Activated T-cell treated with anti-CD3 and anti-CD28 coated beads, Interleukin-2, amount 50 U/mL, for 48 hours (primary cell): ENCODE results near the gene SYT8.

Experiments
- DNase-seq, 2 experiments: peaks; one replicate each; pipeline ENCODE4 v3.0.0-alpha.2; 2020

SYT8 gene

DNA sequence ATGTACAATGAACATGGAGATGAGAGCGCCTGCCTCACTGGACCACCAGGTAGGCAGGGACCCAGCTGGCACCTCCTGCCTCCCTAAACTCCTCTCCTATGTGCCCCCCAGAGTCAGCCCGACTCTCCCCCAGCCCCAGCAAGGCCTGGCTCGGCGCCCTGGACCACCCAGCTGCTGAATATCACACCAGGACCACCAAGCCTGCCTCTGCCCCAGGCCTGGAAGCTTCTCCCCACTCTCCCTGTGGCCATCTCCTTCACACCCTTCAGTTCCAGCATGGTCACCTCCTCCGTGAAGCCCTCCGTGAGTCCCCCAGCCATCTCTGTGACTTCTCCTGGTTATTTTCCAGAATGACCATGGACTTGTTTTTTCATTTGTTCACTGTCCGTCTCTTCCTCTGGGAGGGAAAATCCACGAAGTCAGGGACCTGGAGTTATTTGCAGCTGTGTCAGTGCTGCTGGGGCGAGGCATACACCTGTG lies 11.7 kb downstream of the SYT8 start:
- no peak for DNase-seq

DNA sequence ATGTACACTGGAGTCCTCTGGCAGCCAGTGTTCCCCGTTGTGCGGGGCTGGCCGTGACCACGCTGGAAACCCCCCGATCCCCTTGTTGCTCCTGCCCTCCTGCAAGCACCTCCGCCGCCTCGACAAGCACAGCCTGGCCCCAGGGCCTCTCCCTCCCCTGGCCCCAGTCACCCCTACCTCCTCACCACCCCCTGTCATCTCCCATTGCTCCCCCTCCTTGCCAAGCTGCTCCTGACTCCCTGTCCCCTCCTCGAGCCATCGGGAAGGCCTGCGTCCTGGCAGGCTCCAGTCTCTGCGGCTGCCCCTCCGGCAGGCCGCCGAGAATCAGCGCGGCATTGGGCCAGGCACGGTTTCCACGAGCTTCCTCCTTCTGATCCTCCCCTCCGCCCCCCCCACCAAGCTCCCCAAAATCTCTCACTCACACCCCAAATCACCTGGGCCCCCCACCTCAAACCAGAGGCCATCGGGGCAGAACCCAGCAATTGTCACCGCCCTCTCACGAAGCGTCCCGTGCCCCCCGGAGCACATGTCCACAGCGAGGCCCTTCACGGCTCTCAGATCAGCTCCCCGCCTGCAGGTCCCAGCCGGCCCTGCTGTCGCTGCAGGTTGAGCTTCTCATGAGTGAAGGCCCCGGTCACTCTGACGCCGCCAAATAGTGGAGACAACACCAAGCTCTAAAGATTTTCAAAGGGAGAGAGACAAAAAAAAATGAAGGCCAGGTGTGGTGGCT lies 12.4 kb downstream of the SYT8 start:
- no peak for DNase-seq

DNA sequence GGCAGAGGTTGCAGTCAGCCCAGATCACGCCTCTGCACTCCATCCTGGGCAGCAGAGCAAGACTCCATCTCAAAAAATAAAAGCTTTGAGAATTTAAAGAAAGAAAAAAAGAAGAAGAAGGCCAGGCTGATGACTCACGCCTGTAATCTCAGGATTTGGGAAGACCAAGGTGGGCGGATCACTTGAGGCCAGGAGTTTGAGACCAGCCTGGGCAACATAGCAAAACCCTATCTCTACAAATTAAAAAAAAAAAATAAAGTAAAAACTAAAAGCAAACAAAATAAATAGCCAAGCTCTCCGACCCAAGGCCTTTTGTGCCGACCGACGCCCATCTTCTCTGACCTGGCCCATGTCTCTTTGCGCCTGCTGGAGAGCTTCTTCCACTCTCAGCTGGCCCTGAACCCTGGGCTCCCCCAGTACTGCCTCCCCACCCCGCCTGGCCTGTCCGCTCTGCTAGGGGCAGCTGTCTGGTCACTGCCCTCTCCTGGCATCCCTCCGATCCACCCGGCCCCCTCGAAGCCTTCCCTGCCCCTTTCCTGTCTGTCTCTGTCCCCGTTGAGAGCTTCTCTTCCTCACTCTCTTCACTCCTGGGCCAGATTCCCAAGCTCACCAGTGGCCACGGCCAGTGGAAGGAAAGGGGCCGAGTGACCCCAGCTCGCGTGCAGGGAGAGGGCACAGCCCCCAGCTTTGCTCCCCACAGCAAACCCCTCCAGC lies 13.3 kb downstream of the SYT8 start:
- DNase-seq: no peak

DNA sequence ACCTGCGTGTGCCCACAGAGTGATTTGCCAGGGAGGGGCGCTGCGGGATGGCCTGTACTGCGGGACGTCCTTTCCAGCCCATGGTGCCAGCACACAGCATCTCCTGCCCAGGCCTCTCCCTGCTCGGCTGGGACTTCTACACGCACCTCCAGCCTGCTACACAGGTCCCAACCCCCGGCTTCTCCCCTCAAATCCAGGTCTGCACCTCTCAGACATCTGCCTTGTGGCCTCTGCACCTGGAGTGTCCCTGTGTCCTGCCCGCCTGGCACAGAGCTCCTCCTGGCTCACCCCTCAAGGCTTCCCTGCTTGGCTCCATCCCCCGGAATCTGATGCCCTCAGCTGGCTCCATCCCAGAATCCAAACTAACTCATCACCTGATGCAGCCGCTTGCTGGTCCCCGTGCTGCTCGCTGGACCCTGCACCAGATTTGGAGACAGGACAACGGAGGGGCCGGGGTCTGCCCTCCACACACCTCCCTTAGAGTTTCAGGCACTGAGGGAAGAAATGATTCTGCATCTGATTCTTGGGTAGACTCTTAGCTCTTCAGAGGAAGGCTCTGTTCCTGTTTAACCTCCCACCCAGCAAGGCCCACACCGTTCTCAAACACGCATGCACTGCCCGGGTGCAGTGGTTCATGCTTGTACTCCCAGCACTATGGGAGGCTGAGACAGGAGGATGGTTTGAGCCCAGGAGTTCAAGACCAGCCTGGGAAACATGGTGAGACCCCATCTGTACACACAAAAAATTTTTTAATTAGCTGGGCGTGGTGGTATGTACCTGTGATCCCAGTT lies 14.0 kb downstream of the SYT8 start:
- no peak for DNase-seq

DNA sequence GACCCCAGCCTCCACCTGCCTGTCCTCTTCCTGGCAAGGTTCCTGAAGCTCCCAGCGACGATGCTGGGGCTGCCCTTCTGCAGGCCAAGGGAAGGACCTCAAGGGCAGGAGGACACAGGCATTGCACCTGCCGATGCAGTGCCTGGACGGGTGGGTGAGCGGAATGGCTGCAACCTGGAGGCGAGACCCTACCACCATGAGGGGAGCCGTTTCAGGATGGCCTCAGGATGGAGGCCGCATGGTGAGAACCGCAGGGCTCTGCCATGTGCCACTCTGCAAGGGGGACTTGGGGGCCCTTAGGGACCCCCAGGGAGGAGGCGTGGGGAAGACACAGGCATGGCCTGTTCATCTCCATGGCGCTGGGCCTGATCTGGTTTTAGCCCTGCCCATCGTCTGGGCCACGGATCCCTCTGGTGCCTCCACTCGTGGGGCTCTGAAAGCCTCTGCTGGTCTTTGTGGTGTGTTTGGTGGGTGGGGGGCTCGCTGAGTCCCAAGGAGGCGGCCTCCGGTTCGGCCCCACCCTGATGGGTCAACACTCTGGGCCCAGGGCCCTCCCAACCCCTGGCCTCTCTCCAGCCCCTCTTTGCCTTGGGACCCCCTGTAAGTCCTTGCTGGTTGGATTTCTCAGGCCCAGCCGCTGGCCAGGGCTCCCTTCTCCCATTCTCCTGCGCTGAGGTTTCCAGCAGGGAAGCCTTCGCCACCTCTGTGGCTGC lies 16.8 kb downstream of the SYT8 start:
- DNase-seq: no peak

DNA sequence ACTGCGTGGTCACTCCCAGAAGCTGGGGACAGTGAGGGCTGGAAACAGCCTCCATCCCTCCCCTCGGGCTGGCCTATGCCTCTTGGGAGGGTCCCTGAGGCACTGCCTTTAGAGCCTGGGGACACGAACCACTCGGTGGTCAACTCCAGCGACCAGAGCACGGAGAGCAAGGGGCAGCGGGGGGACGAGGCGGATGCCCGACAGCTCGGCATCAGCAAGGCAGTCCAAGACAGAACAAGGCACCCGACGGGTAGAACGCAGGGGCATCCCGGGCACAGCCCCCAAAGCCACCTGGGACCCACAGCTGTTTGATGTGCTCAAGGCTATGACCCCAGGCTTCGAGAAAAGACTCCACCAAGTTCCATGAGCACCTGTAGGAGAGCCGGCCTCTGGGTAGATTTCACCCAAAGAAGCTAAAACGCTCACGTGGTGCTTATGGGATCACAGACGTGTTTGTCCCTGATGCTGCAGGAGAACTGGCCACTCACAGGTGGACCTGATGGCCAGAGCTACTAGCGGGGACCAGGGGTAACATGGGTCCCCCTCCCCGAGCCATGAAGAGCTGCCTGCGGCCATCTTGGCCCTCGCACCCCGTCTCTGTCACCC lies 17.6 kb downstream of the SYT8 start:
- peak in 1 of 2 experiments; percentile 47 for DNase-seq

DNA sequence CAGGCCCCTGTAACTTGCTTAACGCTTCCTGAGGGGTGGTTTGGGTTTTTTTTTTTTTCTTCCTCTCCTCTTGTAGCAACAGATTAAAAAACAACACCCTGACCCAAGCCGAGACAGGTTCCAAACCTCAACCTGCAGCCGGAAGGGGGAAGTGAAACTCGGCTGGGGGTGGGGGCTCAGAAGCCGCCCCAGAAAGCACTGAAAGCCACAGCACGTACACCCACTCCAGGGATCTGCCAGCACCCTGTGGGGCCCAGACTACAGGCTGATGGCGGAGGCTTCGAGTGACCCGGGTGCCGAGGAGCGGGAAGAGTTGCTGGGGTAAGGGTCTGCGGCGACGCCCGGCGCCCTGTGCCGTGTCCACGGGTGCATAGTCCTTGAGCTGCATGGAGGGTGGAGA lies 18.1 kb downstream of the SYT8 start, which contains the start of gene LSP1:
LSP1 (plus strand) TSS at position 208 of the 400 bp plus-strand sequence; CDS start at position 269, 61 bp downstream.
- DNase-seq: peak; percentile 87 to 90

DNA sequence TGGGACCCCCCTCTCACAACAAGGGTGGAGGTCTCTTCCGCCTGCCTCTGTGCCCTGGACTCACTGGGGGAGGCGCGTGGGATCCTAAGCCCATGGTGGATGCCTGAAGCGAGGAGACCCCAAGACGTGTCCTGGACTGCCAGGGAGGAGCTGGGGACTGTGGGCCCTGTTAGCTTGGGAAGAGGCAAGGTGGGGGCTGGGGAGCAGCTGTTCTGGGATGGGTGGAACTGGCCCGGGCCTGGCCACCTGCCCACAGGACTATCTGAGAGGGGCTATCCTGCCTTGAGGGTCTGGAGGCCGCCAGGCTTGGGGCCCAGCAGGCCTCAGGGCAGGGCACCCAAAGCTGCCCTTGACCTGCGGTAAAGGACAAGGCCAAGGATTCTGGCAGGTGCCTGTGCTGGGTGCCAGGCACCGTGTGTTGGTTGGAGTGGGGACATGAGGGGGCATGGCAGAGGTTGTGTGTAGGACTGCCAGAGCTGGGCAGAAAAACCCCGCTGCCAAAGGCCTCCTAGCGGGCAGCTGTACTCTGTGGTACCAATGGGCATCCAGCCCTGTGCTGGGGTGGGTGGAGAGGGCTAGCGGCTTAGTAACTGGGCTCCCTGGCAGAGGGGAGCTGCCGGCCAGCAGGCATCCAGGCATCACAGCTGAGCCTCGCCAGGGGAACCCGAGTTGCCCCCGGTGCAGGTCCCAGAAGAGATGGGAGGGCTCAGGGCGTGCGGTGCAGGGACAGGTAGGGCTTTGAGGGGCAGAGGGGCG lies 18.8 kb downstream of the SYT8 start:
- peak; percentile 63 to 68 for DNase-seq

DNA sequence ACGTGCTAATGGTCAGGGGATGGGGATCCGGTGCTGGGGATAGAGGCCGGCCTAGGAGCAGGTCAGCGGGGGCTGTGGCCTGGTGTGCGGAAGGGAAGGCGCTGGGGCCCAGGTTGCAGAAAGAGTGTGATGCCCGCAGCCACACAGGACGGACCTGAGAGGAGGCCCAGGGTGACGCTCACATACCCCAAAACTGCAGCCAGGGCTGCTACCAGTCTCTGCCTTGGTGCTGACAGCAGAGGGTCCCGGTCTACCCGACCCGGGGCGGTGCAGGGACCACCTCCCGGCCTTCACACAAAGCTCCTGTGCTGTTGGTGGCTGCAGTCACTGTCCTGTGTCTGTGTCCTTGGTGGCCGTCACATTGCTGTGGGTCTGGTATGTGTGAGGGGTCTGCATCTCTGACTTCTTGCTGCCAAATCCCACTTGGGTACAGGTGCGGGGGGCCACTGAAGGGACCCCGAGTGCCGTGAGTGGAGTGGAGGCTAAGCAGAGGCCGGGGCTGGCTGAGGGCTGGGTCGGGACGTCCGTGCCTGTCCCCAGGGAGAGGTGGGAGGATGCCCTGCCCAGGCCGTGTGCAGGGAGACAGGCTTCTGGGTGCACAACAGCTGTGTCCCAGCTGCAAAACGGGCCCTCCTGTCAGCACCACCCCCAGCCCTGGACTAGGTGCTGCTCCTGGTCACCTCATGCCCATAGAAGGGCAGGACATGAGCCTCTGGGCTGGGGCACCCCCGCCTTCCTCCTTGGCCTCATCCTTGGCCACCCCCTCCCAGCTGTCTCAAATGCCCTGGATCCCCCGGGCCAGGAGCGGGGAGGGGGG lies 19.6 kb downstream of the SYT8 start:
- peak in 1 of 2 experiments; percentile 58 for DNase-seq

DNA sequence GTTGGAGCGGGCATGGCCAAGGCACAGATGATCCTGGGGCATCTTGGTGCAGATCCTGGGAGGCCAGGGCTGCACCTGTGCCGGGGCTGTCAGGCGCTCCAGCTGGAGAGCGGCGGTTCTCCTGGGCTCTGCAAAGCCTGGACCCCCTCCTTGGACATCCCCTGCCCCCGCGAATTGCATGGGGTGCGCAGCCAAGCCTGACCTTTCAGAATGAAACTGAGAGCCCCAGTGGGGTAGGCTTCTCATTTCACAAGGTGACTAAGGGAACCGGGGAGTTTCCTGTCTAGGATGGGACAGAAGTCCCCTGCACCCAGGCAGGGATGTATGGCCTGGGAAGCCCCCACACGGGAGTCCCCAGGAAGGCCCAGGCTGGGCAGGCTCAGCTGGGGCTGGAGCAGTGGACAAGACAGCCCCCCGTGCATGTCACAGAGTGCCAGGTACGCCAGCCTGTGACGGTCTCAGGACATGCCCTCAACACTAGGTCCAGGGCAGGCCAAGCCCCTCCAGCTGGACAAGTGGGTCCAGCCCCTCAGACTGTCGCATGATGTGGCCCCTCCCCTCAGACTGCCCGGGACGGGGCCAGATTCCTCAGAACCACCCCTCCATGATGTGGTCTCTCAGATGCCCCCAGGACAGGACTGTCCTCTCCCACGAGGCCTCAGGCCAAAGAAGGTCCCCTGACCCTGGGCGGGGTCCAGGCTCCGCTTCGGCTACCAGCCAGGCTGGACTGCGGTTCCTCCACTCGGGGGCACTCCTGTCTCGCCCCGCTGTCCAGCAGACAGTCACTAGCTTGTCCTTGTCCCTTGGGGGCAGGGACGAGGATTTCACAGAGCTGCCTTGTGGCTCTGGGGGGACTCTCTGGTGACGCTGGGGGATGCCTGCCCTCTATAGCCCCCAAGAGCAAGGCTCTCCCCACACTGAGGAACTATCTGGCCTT lies 20.4 kb downstream of the SYT8 start:
- DNase-seq: peak; percentile 79 to 80

DNA sequence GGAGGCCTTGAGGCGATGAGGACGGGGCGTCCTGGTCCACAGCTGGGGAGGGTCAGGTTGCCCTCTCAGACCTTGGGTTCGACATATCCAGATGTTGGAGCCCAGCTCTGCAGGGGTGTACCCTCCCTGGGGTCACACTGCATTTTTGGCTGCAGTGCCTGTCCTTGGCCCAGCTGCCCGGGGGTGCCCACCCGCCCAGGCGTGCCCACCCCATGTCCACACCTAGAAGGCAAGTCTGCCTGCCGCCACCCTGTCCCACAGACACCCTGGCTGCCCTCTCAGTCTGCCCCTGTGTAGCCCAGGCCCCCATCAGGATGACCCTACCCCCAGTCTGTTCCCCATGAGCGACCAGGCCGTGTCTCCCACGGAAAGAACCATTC lies 21.1 kb downstream of the SYT8 start:
- no peak for DNase-seq

DNA sequence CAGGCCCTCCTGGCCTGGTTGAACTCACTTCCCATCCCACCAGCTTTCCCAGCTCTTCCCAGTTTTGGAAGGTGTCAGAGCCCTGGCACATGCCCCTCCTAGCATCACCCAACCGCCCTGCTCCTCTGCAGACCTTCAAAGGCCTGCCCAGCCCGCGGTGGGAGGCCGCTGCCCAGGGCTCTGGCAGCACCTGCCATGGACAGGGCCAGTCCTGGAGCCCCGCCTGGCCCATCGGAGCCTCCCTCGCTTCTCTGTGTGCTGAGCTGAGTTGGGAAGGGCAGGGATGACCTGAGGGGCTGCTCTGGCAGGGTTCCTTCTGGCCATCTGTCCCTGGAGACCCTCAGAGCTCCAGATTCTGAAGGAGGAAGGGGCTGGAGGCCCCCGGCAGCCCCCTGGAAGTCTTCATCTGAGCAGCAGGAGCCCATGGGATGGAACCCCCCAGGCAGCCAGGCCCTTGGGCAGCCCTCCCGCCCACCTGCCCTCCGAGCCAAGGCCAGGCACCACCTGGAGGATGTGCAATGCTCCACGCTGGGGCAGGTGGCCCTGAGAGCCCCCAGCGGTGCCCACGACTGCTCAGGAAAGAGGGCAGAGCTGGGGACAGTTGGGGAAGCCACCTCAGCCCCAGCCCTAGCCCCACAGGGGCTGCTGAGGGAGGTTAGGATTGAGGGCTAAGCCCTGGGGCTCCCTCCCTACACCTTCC lies 21.7 kb downstream of the SYT8 start:
- DNase-seq: no peak

DNA sequence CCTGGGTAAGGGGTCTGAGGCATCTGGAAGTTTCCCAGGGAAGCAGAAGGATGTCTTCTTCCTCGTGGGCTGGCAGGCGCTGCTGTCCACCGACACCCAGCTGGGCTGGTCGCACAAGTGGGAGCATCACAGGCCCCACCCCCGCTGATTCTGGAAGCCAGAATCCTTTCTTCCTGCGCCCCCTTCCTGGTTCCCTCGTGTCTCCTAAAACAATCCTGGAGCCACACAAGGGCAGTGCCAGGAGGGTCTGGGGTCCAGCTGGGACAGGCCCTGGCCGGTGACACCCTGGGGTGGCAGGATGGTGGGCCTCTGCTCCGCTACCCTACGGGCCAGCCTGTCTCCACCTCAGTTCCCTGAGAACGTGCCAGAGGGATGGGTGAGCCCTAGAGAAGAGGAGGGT lies 22.3 kb downstream of the SYT8 start:
- no peak for DNase-seq

DNA sequence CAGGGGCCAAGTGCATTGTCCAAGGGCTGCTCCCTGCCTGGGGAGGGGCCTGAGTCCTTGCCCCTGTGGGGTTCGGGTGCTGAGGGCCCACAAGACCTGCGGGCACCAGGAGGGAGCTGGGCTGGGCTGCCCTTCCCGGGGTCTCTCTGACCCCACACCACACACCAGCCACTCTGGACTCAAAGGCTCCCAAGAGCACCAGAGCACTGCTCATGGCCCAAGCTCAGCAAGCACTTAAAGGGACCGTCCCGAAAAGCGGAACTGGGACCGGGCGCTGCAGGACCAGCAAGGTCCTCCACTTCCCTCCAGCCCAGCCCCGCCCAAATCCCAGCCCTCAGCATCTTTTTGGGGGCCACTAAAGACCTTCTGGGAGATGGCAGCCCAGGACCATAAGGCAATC lies 23.4 kb downstream of the SYT8 start:
- DNase-seq: no peak

DNA sequence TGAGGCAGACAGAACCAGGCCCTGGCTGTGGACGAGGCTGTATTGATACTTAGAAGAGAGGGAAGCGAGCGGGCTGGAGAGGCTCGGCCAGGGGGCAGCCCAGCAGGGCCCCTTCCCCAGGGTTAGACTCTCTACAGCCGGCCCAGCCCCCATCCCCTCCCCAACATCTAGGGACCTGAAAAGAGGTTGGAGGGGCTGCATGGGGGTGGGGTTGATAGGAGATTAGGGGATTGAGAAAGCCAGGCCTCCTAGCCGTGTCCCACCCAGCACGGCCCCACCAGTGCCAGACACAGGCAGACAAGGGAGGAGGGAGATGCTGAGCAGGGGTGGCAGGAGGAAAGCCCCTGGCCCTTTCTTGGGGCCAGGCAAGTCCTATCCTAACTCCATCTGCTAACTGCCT lies 23.8 kb downstream of the SYT8 start:
- DNase-seq: no peak

DNA sequence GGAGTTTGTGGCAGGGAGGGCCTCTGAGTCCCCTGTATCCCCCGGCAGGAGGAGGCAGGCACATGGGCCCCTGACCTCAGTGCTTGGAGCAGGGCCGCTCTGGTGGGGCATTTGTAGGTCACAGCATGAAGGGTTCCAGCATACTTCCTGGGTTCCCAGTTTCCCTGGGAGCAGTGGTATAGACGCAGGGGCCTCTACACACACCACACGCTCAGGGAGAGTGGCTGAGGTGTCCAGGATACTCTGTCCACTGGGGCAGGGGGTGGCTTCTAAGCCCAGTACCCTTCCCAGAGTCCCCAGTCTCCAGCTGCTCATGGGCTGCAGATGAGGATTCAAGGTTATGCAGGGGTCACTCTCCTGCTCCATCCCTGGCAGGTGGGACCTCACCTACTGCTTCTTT lies 24.2 kb downstream of the SYT8 start:
- no peak for DNase-seq

DNA sequence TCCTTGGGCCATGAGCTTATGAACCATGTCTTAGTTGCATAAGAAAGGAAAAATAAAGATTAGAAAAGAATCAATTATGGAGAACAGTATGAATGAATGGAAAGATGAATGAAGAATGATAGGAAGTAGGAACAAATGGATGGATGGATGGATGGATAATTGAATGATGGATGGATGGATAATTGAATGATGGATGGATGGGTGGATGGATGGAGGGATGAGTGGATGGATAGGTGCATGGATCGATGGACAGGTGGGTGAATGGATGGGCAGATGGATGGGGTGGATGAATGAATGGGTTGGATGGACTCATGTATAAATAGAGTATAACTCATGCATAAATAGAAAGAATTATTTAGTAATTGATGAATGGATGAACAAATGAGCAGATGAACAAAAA lies 25.3 kb downstream of the SYT8 start:
- DNase-seq: no peak

DNA sequence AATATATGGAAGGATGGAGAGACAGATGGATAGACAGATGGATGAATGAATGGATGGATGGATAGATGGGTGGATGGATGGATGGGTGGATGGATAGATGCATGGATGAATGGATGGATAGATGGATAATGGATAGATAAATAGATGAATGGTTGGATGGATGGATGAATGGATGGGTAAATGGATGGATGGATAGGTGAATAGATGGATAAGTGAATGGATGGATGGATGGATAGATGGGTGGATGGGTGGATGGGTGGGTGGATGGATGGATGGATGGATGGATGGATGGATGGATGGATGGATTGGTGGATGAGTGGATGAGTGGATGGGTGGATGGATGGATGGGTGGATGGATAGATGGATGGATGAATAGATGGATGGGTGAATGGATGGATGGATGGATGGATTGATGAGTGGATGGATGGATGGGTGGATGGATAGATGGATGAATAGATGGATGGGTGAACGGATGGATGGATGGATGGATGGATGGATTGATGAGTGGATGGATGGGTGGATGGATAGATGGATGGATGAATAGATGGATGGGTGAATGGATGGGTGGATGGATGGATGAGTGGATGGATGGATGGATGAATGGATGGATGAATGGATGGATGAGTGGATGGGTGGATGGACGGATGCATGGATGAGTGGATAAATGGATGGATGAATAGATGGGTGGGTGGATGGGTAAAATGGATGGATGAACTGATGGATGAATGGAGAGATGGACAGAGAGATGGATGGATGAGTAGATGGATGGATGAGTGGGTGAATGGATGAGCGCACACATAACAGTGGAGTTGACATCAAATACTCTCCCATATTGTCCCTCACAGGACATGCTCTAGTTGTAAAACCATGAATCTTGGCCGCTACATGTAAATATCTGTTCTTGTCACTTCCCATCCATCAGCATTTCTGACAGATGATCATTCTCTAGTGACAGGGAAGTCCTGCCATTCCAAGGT lies 26.9 kb downstream of the SYT8 start:
- no peak for DNase-seq
